DMS114 treated with DMSO at 0.1 percent for 48 hours (cell line): ENCODE measurements around the gene NFKBIE.

Experiments used
- DNase-seq: peaks from one replicate; lab custom pipeline; 2025; ENCODE audit not compliant: unreplicated experiment; lab: John Stamatoyannopoulos, UW

Gene NFKBIE

DNA sequence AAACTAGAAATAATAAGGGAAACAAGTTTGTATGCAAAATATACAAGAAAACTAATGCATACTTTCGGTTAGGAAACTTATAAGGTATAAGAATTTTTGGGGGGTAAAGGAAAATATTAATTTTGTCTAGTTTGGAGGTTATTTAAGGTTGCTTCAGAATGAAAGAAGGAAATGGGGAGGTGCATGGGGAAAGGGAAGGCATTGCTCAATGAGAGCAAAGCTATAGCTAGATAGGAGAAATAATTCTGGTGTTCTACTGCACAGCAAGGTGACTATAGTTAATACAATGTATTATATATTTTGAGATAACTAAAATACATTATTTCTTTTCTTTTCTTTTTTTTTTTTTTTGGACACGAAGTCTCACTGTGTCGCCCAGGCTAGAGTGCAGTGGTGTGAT is 54.1 kb downstream of the NFKBIE start:
- no peak for DNase-seq
